ENCODE data around the gene MS4A10.
A peak's percentile ranks its signal among the peaks of the same experiment; 100 is the strongest.

The MS4A10 gene

GRCh38 chr11:60830478-60831142 lies 45.5 kb downstream of the MS4A10 start:
- no peak for DNase-seq

DNA sequence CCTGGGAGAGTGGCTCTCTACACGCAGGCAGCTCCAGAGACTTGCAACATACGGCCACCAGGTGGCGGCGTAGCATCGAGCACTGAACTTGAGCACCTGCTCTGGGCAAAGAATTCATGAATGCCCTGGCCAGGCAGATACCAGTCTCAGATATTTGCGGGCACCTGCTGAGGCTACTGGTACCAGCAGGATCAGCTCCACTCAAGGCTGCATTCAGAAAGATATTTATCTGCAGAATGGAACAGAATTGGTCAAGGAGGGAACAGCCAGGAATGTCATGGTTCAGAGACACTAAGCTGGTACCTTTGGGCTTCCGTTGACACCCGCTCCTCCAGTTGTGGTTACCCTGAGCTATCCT lies 46.0 kb downstream of the MS4A10 start:
- DNase-seq, result peak; percentile 90

DNA sequence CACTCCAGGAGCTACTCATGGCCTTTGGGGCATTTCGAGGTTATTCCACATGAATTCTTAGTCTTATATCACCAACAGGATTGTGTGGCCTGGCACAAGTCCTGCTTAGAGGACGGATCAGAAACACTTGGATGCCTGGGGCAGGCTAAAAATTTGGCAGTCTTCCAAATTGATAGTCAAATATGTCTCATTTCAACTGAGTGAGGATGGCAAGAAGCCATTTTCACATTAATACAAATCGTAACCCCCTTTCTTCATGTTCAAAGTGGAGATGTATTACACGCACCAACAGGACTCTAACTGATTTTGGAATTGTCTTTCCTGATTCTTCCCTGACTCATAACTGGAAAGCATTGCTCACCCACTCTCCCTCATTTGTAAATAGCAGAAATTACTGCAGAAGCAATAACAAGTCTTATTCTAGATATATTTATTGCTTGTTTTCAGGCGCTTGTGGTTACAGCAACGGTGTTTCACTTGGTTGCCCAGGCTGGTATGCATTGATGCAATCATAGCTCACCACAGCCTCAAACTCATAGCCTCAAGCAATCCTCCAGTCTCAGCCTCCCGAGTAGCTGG lies 46.5 kb downstream of the MS4A10 start:
- DNase-seq, result no peak

- DNase-seq, result no peak
Observed at GRCh38 chr11:60834742-60835533, 49.8 kb downstream of the MS4A10 start.

DNA sequence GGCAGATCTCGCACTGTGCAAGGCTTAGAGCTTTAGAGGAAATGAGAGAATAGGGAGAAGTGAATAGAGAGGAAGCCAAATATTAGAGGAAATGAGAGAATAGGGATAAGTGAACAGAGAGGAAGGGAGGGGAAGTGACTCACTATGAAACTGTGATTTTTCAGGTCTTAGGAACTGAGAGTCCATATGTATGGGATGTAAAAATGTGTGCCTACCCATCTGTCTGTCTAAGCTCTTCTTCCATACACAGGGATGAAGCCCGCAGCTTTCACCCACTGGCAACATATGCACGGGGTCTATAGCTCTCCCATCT lies 50.4 kb downstream of the MS4A10 start:
- DNase-seq, result no peak

GRCh38 chr11:60836866-60837515 lies 51.9 kb downstream of the MS4A10 start:
- DNase-seq, result no peak

- DNase-seq, result peak; percentile 60
Observed at GRCh38 chr11:60838132-60838531, 53.0 kb downstream of the MS4A10 start.

DNA sequence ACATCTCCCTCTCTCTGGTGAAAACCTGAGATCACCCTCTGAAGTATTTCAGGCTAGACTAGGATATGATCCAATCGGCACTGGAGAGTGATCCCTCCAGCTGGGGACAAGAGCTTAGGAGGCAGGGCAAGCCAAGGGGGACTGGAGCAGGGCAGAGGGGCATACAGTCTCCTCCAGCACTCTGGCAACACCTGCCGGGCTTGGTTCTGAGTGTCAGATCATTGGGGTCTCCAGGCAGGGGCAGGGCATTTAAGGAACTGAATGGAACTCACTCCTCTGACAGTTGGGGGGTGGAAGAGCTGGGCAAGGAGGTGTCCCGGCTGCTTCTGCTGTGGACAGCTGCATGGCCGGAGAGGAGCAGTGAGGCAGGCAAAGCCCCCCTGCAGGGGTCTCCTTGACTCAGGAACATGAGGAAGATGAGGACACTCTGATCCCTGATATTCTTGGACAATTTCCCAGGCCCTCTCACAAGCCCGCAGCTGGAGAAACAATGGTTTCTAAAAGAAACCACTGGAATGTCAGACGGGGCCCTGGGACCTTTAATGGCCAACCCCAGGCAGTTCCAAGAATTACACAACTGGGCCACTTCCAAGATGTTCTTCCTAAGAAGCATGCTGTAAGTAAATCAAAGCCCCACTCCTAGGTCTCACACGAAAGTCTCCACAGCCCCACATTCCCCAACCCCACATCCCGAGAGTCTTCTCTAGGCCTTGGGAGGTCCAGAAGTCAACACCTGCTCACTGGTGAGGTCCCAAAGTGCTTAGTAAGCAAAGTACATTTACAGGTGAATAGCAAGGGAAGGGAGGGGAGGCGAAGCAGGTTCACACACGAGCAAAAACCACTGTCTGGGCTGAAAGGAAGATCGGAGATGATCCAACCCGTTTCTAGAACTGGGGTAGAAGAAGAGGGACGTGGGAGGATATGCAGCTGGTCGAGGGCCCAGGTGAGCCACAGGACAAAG lies 55.6 kb downstream of the MS4A10 start:
- DNase-seq, result no peak

DNA sequence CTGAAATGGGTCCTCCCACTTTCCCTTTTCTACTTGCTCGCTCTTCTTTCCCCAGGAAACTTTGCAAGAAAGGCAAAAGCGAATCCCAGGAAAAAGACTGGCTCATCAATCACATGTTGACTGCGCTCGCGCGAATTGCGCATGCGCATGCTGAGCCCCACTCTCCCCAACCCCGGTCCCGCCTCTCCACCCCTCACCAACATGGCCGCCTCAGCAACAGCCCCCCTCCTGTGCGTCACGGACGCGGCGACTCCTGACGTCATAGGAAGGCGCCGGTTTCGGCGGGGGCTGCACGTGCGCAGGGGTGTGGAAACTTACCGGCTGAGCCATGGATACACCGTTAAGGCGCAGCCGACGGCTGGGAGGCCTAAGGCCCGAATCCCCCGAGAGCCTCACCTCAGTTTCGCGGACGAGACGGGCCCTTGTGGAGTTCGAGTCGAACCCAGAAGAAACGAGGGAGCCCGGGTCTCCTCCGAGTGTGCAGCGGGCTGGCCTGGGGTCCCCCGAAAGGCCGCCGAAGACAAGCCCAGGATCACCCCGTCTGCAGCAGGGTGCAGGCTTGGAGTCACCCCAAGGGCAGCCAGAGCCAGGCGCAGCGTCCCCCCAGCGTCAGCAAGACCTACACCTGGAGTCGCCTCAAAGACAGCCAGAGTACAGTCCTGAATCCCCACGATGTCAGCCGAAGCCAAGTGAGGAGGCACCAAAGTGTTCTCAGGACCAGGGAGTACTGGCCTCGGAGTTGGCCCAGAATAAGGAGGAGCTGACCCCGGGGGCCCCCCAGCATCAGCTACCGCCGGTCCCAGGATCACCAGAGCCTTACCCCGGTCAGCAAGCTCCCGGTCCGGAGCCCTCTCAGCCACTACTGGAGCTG lies 56.9 kb downstream of the MS4A10 start, which contains the start of gene CCDC86:
CCDC86 (plus strand) TSS at position 317 of the 871 bp plus-strand sequence; CDS start at position 329, 12 bp downstream.
- peak; percentile 94 for DNase-seq

- DNase-seq, result no peak
Observed at GRCh38 chr11:60842668-60843600, 57.8 kb downstream of the MS4A10 start.

DNA sequence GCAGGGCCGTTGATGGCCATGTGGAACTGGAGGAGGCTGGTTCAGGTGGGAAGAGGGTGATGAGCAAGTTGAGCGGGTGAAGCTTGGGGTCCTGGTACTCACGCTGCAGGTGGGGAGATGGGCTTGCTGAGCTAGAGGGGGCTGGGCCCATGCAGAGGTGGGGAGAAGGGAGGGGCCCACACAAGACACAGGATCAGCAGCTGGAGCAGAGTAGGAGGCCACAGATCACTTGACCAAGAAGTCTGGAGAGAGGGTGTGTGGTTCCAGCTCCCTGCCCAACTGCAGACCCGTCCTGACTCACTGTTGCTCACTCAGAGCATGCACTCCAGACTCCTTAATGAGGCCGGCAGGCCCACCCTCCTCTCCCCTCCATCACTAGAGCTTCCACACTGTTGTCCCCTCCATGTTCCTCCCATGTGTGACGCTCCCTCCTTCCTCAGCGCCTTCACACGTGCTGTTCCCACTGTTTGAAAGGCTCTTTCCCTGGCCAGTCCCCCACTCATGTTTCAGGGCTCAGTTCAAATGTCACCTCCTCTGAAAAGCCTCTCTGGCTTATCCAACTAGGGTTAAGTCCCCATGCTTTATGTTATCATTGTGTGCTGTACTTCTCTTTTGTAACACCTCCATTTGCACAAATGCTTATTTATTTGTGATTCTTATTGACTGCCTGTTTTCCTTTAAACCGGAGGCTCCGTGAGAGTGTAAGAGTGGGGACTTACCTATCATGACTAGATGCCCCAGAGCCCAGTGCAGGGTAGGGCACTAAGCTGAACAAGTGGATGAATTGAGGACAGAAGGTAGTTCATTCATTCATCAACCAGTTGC lies 59.1 kb downstream of the MS4A10 start:
- no peak for DNase-seq

DNA sequence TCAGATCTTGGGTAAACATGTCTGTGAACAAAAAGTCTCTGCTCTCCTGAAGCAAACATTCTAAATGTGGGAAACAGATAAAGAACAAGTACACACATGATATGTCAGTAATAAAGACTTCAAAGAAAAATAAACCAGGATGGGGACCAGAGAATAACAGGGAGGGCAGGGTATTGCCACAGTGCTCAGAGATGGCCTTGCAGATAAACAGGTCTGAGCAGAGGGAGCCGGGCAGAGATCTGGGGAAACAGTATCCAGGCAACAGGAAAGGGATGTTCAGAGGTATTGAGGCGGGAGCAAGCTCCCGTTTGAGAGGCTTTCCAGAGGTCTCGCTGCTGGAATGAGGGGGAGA lies 59.7 kb downstream of the MS4A10 start:
- no peak for DNase-seq

DNA sequence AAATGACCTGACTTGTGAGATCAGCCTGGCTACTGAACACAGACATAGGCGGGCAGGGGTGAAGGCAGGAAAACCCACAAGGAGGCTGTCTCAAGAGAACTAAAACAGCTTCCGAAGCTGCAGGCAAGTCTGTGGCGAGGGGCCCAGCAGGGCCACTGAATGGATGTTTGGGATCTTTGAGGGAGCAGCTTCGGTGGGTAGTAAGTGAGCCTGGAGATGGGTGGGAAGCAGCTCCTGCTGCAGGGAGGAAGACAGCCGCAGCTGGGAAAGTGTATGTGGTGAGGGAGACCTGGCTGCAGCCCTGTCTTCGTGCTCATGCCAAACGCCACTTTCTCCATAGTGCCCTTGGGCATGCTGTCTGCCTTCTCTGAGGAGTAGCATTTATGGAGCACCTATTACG lies 60.2 kb downstream of the MS4A10 start:
- no peak for DNase-seq

DNA sequence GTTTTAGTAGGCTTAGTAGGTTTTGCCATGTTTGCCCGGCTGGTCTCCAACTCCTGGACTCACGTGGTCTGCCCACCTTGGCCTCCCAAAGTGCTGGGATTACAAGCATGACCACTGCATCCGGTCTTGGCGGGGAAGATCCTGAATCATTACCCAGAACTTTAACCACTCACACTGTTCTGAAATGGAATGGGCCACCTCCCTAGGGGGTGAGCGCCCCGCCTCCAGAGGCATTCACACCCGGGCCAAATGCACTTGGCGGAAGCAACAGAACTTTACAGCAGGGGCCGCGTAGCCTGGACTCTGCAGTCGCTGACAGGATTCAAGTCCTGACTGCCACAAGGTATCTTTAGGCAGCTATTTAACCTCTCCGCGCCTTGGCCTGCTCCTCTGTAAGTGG lies 62.1 kb downstream of the MS4A10 start:
- no peak for DNase-seq

- no peak for DNase-seq
Observed at GRCh38 chr11:60847896-60848295, 62.8 kb downstream of the MS4A10 start.

DNA sequence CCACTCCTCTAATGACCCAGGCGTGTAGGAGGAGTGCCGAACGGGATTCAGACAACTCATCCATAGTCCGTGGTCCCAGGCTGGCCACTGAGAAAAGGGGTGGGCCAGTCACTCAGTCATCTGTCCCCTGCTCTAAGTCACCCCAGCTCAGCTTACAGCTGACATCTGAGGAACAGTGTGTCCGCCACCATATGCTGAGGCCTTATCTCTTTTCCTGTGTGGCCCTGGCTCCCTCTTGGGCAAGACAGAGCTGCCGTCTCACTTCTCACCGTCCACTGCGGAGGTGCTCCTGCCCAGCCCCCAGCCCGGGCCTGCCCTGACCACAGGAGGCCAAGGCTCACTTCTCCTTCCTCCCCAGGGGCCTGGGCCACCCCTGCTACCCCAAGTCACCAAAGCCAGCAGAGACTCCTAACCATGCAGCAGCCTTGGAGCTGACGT lies 63.6 kb downstream of the MS4A10 start:
- DNase-seq, result no peak

- DNase-seq, result no peak
Observed at GRCh38 chr11:60849641-60850520, 64.7 kb downstream of the MS4A10 start.

Data from NCI-H510A treated with DMSO at 0.1 percent for 48 hours (cell line).